Measurements from ENCODE around the gene COL4A3.

DNA sequence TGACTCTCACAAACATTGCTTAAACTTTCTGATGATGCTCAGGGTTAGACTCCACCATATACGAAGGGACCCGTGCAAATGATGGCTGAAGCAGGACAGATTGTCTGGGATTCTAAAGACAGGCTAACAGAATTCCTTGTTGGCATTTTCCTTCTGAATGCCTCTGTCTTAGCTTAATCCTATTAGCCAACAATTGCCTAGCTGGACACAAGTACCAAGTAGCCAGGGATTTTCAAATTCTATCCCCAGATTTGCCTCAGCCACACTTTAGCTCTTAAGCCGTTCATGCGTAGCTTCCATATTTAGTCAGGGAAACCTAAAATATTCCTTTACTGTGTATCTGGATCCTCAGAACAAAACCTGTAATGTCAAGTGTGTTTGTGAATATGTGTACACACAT lies 40.0 kb downstream of the COL4A3 start:
- TF ChIP-seq, protein P1, sequence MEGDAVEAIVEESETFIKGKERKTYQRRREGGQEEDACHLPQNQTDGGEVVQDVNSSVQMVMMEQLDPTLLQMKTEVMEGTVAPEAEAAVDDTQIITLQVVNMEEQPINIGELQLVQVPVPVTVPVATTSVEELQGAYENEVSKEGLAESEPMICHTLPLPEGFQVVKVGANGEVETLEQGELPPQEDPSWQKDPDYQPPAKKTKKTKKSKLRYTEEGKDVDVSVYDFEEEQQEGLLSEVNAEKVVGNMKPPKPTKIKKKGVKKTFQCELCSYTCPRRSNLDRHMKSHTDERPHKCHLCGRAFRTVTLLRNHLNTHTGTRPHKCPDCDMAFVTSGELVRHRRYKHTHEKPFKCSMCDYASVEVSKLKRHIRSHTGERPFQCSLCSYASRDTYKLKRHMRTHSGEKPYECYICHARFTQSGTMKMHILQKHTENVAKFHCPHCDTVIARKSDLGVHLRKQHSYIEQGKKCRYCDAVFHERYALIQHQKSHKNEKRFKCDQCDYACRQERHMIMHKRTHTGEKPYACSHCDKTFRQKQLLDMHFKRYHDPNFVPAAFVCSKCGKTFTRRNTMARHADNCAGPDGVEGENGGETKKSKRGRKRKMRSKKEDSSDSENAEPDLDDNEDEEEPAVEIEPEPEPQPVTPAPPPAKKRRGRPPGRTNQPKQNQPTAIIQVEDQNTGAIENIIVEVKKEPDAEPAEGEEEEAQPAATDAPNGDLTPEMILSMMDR (IDR thresholded peaks at IDR 0.05): no peak
- TF ChIP-seq EP300 (IDR thresholded peaks at IDR 0.05; ENCODE audit: low read depth) (no peak), POLR2AphosphoS5 (IDR thresholded peaks at IDR 0.05) (no peak), POLR2A (IDR thresholded peaks at IDR 0.05) (no peak)
